ENCODE data around the gene MRPS24.

Gene MRPS24

DNA sequence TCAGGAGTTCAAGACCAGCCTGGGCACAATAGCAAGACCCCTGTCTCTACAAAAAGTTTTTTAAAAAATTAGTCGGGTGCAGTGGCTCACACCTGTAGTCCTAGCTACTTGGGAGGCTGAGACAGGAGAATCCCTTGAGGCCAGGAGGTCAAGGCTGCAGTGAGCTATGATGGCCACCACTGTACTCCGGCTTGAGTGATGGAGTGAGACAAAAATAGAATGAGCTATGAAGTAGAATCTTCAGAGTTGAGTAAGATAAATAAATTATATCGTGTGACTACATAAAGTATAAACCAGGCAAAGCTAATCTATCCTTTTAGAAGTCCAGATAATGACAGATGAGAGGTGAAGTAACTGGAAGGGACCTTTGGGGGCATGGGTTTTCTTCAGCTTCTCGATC lies 15.3 kb upstream of the MRPS24 start:
- H3K36me3 ChIP-seq (ENCODE audit: insufficient read depth, low read length): peaks cover 51% of the 10 kb centered on the region
- H3K4me2 ChIP-seq (ENCODE audit: insufficient read depth, low read length): no peak overlapping the region
- TF ChIP-seq CTCF (IDR thresholded peaks at IDR 0.05; ENCODE audit: borderline replicate concordance, extremely low read depth, low read length, poor library complexity, severe bottlenecking): no peak
- H2AFZ ChIP-seq (ENCODE audit: low read depth, low read length): no peak overlapping the region
- DNase-seq (no peak), ATAC-seq (ENCODE audit: insufficient read depth, low read depth) (no peak)
- H3K4me3 ChIP-seq (ENCODE audit: low read depth in 1 of 2, low read length in 2 of 2): no peak overlapping the region
- peaks cover 9% of the 10 kb centered on the region; the same call in 1 of the 2 replicates for H4K20me1 ChIP-seq (ENCODE audit: insufficient read depth, low read length)
- H3K79me2 ChIP-seq (ENCODE audit: insufficient read depth, low read length): peaks cover 22% of the 10 kb centered on the region; the same call in 1 of the 2 replicates
- H3K27me3 ChIP-seq (ENCODE audit: insufficient read depth, low read length, poor library complexity): no peaks in the 10 kb centered on the region
- H3K9me3 ChIP-seq (ENCODE audit: insufficient read depth, low read length, severe bottlenecking): no peaks in the 10 kb centered on the region
- no peak overlapping the region for H3K9ac ChIP-seq (ENCODE audit: low read depth, low read length)
- no peak overlapping the region for H3K27ac ChIP-seq (ENCODE audit: low read length)
- no peaks in the 10 kb centered on the region for H3K4me1 ChIP-seq (ENCODE audit: insufficient read depth, low read length)

DNA sequence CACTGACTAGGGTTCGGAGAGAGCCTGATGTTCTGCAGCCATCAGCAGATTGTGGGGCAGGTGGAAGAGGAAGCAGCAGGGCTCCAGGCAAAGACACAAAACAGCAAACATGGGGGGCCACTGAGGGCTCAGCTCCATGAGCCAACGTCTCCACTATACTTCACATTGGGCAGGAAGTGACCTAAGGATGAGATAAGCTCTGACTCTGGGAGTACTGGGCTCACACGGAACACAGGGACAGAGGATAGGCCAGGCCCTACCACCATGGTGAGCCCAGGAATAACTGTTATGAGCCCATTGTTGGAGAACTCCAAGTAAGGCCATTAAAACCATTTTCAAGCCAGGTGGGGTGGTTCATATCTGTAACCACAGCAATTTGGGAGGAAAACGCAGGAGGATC lies 14.9 kb upstream of the MRPS24 start:
- Histone ChIP-seq H3K9ac (ENCODE audit: low read depth, low read length) (no peak overlapping the region), H3K4me3 (ENCODE audit: low read depth in 1 of 2, low read length in 2 of 2) (no peak overlapping the region), H3K4me1 (ENCODE audit: insufficient read depth, low read length) (no peaks in the 10 kb centered on the region), H3K9me3 (ENCODE audit: insufficient read depth, low read length, severe bottlenecking) (no peaks in the 10 kb centered on the region), H3K27ac (ENCODE audit: low read length) (no peak overlapping the region), H3K27me3 (ENCODE audit: insufficient read depth, low read length, poor library complexity) (no peaks in the 10 kb centered on the region), H3K4me2 (ENCODE audit: insufficient read depth, low read length) (no peak overlapping the region), H2AFZ (ENCODE audit: low read depth, low read length) (no peak overlapping the region), H3K36me3 (ENCODE audit: insufficient read depth, low read length) (peaks cover 55% of the 10 kb centered on the region), H3K79me2 (ENCODE audit: insufficient read depth, low read length) (peaks cover 18% of the 10 kb centered on the region; the same call in 1 of the 2 replicates), H4K20me1 (ENCODE audit: insufficient read depth, low read length) (peaks cover 8% of the 10 kb centered on the region; the same call in 1 of the 2 replicates)
- DNase-seq (no peak), ATAC-seq (ENCODE audit: insufficient read depth, low read depth) (no peak)
- no peak for TF ChIP-seq CTCF (IDR thresholded peaks at IDR 0.05; ENCODE audit: borderline replicate concordance, extremely low read depth, low read length, poor library complexity, severe bottlenecking)
- TF ChIP-seq EZH2 (IDR thresholded peaks at IDR 0.05; ENCODE audit: borderline replicate concordance, low read depth, low read length, severe bottlenecking): no peak

DNA sequence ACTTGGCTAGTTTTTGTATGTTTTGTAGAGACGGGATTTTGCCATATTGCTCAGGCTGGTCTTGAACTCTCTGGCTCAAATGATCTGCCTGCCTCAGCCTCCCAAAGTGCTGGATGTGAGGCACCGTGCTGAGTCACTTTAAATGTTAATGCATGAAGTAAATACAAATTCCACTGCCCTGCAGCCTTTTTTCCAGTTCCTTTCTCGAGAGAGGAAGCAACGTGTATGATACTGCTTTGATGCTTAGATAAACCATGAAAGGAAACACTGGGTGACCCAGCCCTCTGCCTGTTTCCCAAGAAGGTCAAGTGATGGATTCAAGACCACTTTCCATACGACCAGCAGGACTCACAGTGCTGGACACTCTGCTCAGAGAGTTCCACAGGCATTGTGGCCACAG lies 11.3 kb upstream of the MRPS24 start:
- H2AFZ ChIP-seq (ENCODE audit: low read depth, low read length): no peak overlapping the region

More for the DNA sequence above, 11.3 kb upstream of the MRPS24 start:
- no peak for DNase-seq
- no peak overlapping the region for H3K9ac ChIP-seq (ENCODE audit: low read depth, low read length)
- no peak for TF ChIP-seq EZH2 (IDR thresholded peaks at IDR 0.05; ENCODE audit: borderline replicate concordance, low read depth, low read length, severe bottlenecking)
- TF ChIP-seq CTCF (IDR thresholded peaks at IDR 0.05; ENCODE audit: borderline replicate concordance, extremely low read depth, low read length, poor library complexity, severe bottlenecking): no peak
- H3K79me2 ChIP-seq (ENCODE audit: insufficient read depth, low read length): no peaks in the 10 kb centered on the region
- H3K4me2 ChIP-seq (ENCODE audit: insufficient read depth, low read length): no peak overlapping the region
- H3K9me3 ChIP-seq (ENCODE audit: insufficient read depth, low read length, severe bottlenecking): no peaks in the 10 kb centered on the region
- no peaks in the 10 kb centered on the region for H3K4me1 ChIP-seq (ENCODE audit: insufficient read depth, low read length)
- no peaks in the 10 kb centered on the region for H3K27me3 ChIP-seq (ENCODE audit: insufficient read depth, low read length, poor library complexity)
- H3K36me3 ChIP-seq (ENCODE audit: insufficient read depth, low read length): peaks cover 82% of the 10 kb centered on the region
- H4K20me1 ChIP-seq (ENCODE audit: insufficient read depth, low read length): no peaks in the 10 kb centered on the region
- H3K27ac ChIP-seq (ENCODE audit: low read length): no peak overlapping the region
- no peak for ATAC-seq (ENCODE audit: insufficient read depth, low read depth)
- H3K4me3 ChIP-seq (ENCODE audit: low read depth in 1 of 2, low read length in 2 of 2): no peak overlapping the region
